Neural crest cell (in vitro differentiated cells): ENCODE measurements around the gene LRRC72. TPM values are rescaled to one million over a fixed set of nuclear protein-coding genes. Genes with fewer than 3 reads are reported as not detected.
"Not testable (repeated sequence)": the region's sequence is repeated elsewhere in the genome, so short reads cannot be mapped to it uniquely, and the experiment has no call there.

Source experiments
- DNase-seq: peaks from one replicate; pipeline ENCODE4 v3.0.0; 2021; ENCODE audit warnings: low read depth, mixed read lengths, low spot score
- H3K27ac Mint-ChIP-seq: one replicate; pipeline ENCODE4 v1.8.0; 2021; ENCODE audit warnings: mild to moderate bottlenecking, mixed read lengths; ENCODE audit not compliant: unreplicated experiment
- H3K27me3 Mint-ChIP-seq: 2 replicates; pipeline ENCODE4 v1.8.0; 2021; ENCODE audit warnings: low read depth, mild to moderate bottlenecking, mixed read lengths
- H3K36me3 Mint-ChIP-seq: 2 replicates; pipeline ENCODE4 v1.8.0; 2021; ENCODE audit warnings: low read depth, mild to moderate bottlenecking, mixed read lengths
- H3K4me1 Mint-ChIP-seq: 2 replicates; pipeline ENCODE4 v1.8.0; 2021; ENCODE audit warnings: mixed read lengths
- H3K4me3 Mint-ChIP-seq: one replicate; pipeline ENCODE4 v1.8.0; 2021; ENCODE audit warnings: mild to moderate bottlenecking, mixed read lengths
- H3K9me3 Mint-ChIP-seq: 2 replicates; pipeline ENCODE4 v1.8.0; 2021; ENCODE audit warnings: mixed read lengths
- total RNA-seq: library from RNA; stranded (reverse); gene quantifications from 2 replicates; pipeline ENCODE4 v1.2.1, GENCODE V29; 2021
- TF ChIP-seq, protein P1 (sequence below): fragments of 200-600 bp; sonication (generic); conservative IDR thresholded peaks from 2 replicates; pipeline ENCODE4 v1.5.0; 2021; ENCODE audit warnings: antibody characterized with exemption, mild to moderate bottlenecking

Gene LRRC72
- total RNA-seq, 1 donor from 2014 or later, result not detected

GRCh38 chr7:16587790-16588189, 61.2 kb downstream of the LRRC72 start:
- no peak for DNase-seq
- Mint-ChIP-seq H3K27me3 (no peaks in the 10 kb centered on the region), H3K4me3 (no peak overlapping the region), H3K27ac (no peak overlapping the region), H3K9me3 (no peaks in the 10 kb centered on the region), H3K4me1 (no peaks in the 10 kb centered on the region), H3K36me3 (peaks cover 2% of the 10 kb centered on the region)
- TF ChIP-seq, protein P1, sequence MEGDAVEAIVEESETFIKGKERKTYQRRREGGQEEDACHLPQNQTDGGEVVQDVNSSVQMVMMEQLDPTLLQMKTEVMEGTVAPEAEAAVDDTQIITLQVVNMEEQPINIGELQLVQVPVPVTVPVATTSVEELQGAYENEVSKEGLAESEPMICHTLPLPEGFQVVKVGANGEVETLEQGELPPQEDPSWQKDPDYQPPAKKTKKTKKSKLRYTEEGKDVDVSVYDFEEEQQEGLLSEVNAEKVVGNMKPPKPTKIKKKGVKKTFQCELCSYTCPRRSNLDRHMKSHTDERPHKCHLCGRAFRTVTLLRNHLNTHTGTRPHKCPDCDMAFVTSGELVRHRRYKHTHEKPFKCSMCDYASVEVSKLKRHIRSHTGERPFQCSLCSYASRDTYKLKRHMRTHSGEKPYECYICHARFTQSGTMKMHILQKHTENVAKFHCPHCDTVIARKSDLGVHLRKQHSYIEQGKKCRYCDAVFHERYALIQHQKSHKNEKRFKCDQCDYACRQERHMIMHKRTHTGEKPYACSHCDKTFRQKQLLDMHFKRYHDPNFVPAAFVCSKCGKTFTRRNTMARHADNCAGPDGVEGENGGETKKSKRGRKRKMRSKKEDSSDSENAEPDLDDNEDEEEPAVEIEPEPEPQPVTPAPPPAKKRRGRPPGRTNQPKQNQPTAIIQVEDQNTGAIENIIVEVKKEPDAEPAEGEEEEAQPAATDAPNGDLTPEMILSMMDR, result no peak

GRCh38 chr7:16589881-16590280, 63.3 kb downstream of the LRRC72 start:
- H3K27me3 Mint-ChIP-seq, result no peaks in the 10 kb centered on the region
- peaks cover 2% of the 10 kb centered on the region for H3K36me3 Mint-ChIP-seq
- no peak overlapping the region for H3K4me3 Mint-ChIP-seq
- TF ChIP-seq, protein P1, result no peak
- no peak for DNase-seq
- H3K9me3 Mint-ChIP-seq, result no peaks in the 10 kb centered on the region
- H3K27ac Mint-ChIP-seq, result no peak overlapping the region
- H3K4me1 Mint-ChIP-seq, result no peaks in the 10 kb centered on the region

DNA sequence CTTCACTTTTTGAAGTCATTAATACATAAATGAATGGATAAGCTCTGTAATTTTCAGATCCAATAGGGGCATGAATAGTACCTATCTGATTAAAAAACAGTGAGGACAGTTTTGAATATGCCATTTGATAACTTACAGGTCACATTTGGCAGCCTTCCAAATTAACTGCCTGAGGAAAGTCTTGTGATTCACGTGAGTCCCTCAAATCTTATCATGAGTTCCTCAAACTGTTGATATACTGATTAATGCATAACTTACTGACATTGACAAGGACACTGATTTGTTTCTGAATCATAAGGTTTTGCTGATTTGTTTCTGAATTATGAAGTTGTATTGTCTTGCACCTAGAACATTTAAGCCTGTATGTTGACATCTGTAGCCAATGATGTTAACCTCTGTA, 63.8 kb downstream of the LRRC72 start:
- Mint-ChIP-seq H3K4me1 (no peaks in the 10 kb centered on the region), H3K9me3 (no peaks in the 10 kb centered on the region)

GRCh38 chr7:16592395-16592794, 65.8 kb downstream of the LRRC72 start:
- TF ChIP-seq, protein P1, result no peak
- Mint-ChIP-seq H3K36me3 (peaks cover 8% of the 10 kb centered on the region), H3K4me3 (no peak overlapping the region)

More for the DNA sequence above, 63.8 kb downstream of the LRRC72 start:
- TF ChIP-seq, protein P1, result no peak
- no peak for DNase-seq
- Mint-ChIP-seq H3K36me3 (peaks cover 4% of the 10 kb centered on the region), H3K27me3 (no peaks in the 10 kb centered on the region), H3K4me3 (no peak overlapping the region), H3K27ac (no peak overlapping the region)

DNA sequence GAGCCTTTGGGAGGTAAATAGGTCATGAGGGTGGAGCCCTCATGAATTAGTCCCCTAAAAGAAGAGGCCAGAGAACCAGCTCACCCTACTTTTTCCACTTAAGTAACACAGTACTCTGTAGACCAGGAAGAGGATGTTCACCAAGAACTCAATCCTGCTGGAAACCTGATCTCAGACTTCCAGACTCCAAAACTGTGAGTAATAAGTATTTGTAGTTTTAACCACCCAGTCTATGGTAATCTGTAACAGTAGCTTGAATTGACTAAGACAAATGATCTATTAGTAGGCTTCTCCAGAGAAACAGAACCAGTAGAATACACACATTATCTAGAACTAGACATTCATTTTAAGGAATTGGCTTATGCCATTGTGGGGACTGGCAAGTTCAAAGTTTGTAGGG, 67.4 kb downstream of the LRRC72 start:
- H3K9me3 Mint-ChIP-seq, result no peaks in the 10 kb centered on the region
- TF ChIP-seq, protein P1, result no peak
- H3K4me1 Mint-ChIP-seq, result no peaks in the 10 kb centered on the region
- H3K27ac Mint-ChIP-seq, result no peak overlapping the region
- DNase-seq, result no peak
- H3K4me3 Mint-ChIP-seq, result no peak overlapping the region
- H3K36me3 Mint-ChIP-seq, result peaks cover 8% of the 10 kb centered on the region
- H3K27me3 Mint-ChIP-seq, result no peaks in the 10 kb centered on the region

More at GRCh38 chr7:16592395-16592794, 65.8 kb downstream of the LRRC72 start:
- DNase-seq, result no peak
- Mint-ChIP-seq H3K27me3 (no peaks in the 10 kb centered on the region), H3K4me1 (no peaks in the 10 kb centered on the region), H3K9me3 (no peaks in the 10 kb centered on the region), H3K27ac (no peak overlapping the region)

GRCh38 chr7:16594676-16595075, 68.1 kb downstream of the LRRC72 start:
- TF ChIP-seq, protein P1, result no peak
- Mint-ChIP-seq H3K9me3 (no peaks in the 10 kb centered on the region), H3K36me3 (peaks cover 8% of the 10 kb centered on the region), H3K27me3 (no peaks in the 10 kb centered on the region), H3K4me3 (no peak overlapping the region), H3K27ac (no peak overlapping the region), H3K4me1 (no peaks in the 10 kb centered on the region)
- no peak for DNase-seq

DNA sequence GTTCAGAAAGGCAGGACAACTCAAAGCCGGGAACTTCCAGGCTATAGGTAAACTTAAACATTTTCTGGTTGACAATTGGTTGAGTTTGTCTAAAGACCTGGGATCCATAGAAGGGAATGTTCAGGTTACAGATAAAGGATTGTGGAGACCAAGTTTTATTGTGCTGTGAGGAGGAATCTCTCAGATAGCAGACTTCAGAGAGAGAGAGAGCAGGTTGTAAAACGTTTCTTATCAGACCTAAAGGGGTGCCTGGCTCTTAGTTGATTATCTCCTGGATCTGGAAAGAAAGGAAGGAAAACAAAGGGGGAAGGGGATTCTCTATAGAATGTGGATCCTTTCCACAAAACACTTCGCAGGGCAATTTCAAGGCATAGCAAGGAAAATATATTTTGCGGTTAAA, 69.0 kb downstream of the LRRC72 start:
- not testable (repeated sequence) for H3K9me3 Mint-ChIP-seq, H3K36me3 Mint-ChIP-seq, H3K4me3 Mint-ChIP-seq, H3K27me3 Mint-ChIP-seq, H3K4me1 Mint-ChIP-seq, DNase-seq
- H3K27ac Mint-ChIP-seq, result peak overlapping the region; percentile 38
